ENCODE data around the gene ZNF440. TPM values are rescaled to one million over a fixed set of nuclear protein-coding genes. Genes with fewer than 3 reads are reported as not detected.
"Not testable (repeated sequence)": the region's sequence is repeated elsewhere in the genome, so short reads cannot be mapped to it uniquely, and the experiment has no call there.

ZNF440 gene
- total RNA-seq, 1 experiment from 2014 or later = 21.2 TPM

DNA sequence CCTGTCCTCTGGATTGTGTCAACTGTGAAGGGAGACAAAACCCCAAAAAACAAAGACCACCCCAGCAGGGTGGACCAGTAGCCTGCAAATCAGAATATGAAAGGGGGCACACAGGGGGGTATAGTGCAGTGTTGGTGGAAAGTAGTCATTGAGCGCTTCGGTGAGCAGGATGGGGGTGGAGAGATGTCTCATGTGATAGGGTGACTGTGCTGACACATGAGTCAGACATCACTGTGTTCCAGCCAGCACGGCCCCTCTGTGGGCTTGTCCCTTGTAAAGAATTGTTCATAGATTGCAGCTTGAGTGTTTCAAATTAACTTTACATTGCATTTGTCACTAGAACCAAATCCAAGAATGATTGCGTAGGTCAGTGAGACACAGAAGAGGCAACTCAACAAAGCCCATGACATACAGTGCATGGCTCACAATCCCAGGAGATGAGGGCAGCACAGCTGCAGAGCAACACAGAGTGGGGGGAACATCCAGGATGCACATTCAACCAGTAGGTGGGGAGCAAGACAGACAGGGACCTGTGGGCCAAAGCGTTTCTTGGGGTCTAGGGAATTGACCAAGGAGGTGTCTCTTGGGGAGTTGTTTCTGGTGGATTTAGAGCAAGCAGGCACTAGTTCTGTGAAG, 7.5 kb downstream of the ZNF440 start:
- Mint-ChIP-seq H3K27ac (ENCODE audit: unreplicated experiment) (no peak overlapping the region), H3K4me1 (ENCODE audit: low read depth, unreplicated experiment) (no peaks in the 10 kb centered on the region), H3K4me3 (ENCODE audit: low read depth, unreplicated experiment) (no peak overlapping the region), H3K27me3 (ENCODE audit: unreplicated experiment) (no peaks in the 10 kb centered on the region), H3K36me3 (ENCODE audit: insufficient read depth, unreplicated experiment) (peaks cover 30% of the 10 kb centered on the region), H3K9me3 (ENCODE audit: low read depth, unreplicated experiment) (peaks cover 7% of the 10 kb centered on the region)
- CTCF ChIA-PET = no interaction called here
- intact Hi-C loops (cut with micrococcal nuclease; ENCODE audit: unreplicated experiment) = no loop called here
- TF ChIP-seq, protein P1, sequence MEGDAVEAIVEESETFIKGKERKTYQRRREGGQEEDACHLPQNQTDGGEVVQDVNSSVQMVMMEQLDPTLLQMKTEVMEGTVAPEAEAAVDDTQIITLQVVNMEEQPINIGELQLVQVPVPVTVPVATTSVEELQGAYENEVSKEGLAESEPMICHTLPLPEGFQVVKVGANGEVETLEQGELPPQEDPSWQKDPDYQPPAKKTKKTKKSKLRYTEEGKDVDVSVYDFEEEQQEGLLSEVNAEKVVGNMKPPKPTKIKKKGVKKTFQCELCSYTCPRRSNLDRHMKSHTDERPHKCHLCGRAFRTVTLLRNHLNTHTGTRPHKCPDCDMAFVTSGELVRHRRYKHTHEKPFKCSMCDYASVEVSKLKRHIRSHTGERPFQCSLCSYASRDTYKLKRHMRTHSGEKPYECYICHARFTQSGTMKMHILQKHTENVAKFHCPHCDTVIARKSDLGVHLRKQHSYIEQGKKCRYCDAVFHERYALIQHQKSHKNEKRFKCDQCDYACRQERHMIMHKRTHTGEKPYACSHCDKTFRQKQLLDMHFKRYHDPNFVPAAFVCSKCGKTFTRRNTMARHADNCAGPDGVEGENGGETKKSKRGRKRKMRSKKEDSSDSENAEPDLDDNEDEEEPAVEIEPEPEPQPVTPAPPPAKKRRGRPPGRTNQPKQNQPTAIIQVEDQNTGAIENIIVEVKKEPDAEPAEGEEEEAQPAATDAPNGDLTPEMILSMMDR (IDR thresholded peaks at IDR 0.05; ENCODE audit: unreplicated experiment) = no peak
- DNase-seq = no peak
- BruUV-seq (replicated peaks) = no TSS peak

GRCh38 chr19:11828957-11829876, 15.1 kb downstream of the ZNF440 start:
- H3K4me1 Mint-ChIP-seq (ENCODE audit: low read depth, unreplicated experiment); DNase-seq; H3K9me3 Mint-ChIP-seq (ENCODE audit: low read depth, unreplicated experiment); BruUV-seq (replicated peaks); CTCF ChIA-PET; H3K27me3 Mint-ChIP-seq (ENCODE audit: unreplicated experiment); H3K4me3 Mint-ChIP-seq (ENCODE audit: low read depth, unreplicated experiment); H3K27ac Mint-ChIP-seq (ENCODE audit: unreplicated experiment); intact Hi-C loops (cut with micrococcal nuclease; ENCODE audit: unreplicated experiment): not testable (repeated sequence)
- peaks cover 50% of the 10 kb centered on the region for H3K36me3 Mint-ChIP-seq (ENCODE audit: insufficient read depth, unreplicated experiment)

- peaks cover 4% of the 10 kb centered on the region for H3K9me3 Mint-ChIP-seq (ENCODE audit: low read depth, unreplicated experiment)
- no peak for DNase-seq
- intact Hi-C loops (cut with micrococcal nuclease; ENCODE audit: unreplicated experiment) = no loop called here
- CTCF ChIA-PET = no interaction called here
- no peak overlapping the region for H3K27ac Mint-ChIP-seq (ENCODE audit: unreplicated experiment)
- no peak overlapping the region for H3K4me3 Mint-ChIP-seq (ENCODE audit: low read depth, unreplicated experiment)
- no peaks in the 10 kb centered on the region for H3K27me3 Mint-ChIP-seq (ENCODE audit: unreplicated experiment)
- BruUV-seq (replicated peaks) = no TSS peak
- TF ChIP-seq, protein P1 (IDR thresholded peaks at IDR 0.05; ENCODE audit: unreplicated experiment) = no peak
- H3K4me1 Mint-ChIP-seq (ENCODE audit: low read depth, unreplicated experiment) = no peaks in the 10 kb centered on the region
- peaks cover 35% of the 10 kb centered on the region for H3K36me3 Mint-ChIP-seq (ENCODE audit: insufficient read depth, unreplicated experiment)
Observed at GRCh38 chr19:11832253-11832912, 18.3 kb downstream of the ZNF440 start.

- intact Hi-C loops (cut with micrococcal nuclease; ENCODE audit: unreplicated experiment) = no loop called here
- Mint-ChIP-seq H3K9me3 (ENCODE audit: low read depth, unreplicated experiment) (peaks cover 5% of the 10 kb centered on the region), H3K27ac (ENCODE audit: unreplicated experiment) (no peak overlapping the region), H3K27me3 (ENCODE audit: unreplicated experiment) (no peaks in the 10 kb centered on the region), H3K4me3 (ENCODE audit: low read depth, unreplicated experiment) (no peak overlapping the region), H3K36me3 (ENCODE audit: insufficient read depth, unreplicated experiment) (peaks cover 28% of the 10 kb centered on the region), H3K4me1 (ENCODE audit: low read depth, unreplicated experiment) (no peaks in the 10 kb centered on the region)
- no TSS peak for BruUV-seq (replicated peaks)
- DNase-seq = no peak
- CTCF ChIA-PET = no interaction called here
- TF ChIP-seq, protein P1 (IDR thresholded peaks at IDR 0.05; ENCODE audit: unreplicated experiment) = no peak
Observed at GRCh38 chr19:11833541-11833940, 19.5 kb downstream of the ZNF440 start.

- intact Hi-C loops (cut with micrococcal nuclease; ENCODE audit: unreplicated experiment); DNase-seq; BruUV-seq (replicated peaks); H3K27ac Mint-ChIP-seq (ENCODE audit: unreplicated experiment); H3K9me3 Mint-ChIP-seq (ENCODE audit: low read depth, unreplicated experiment); H3K4me3 Mint-ChIP-seq (ENCODE audit: low read depth, unreplicated experiment); H3K4me1 Mint-ChIP-seq (ENCODE audit: low read depth, unreplicated experiment); H3K27me3 Mint-ChIP-seq (ENCODE audit: unreplicated experiment); CTCF ChIA-PET: not testable (repeated sequence)
- H3K36me3 Mint-ChIP-seq (ENCODE audit: insufficient read depth, unreplicated experiment) = peaks cover 13% of the 10 kb centered on the region
Observed at GRCh38 chr19:11835626-11836066, 21.6 kb downstream of the ZNF440 start.
